NB4 (cell line): ENCODE results near the gene LHX4.

ENCODE experiments used
- CTCF ChIP-seq: IDR thresholded peaks from one replicate; pipeline ENCODE4 v1.5.1; 2012; ENCODE audit warnings: low read depth, low read length
- POLR2A ChIP-seq: IDR thresholded peaks from 2 replicates; pipeline ENCODE4 v1.6.1; 2011; ENCODE audit warnings: mild to moderate bottlenecking; ENCODE audit not compliant: insufficient read length; ENCODE audit errors: extremely low read depth

- TF ChIP-seq CTCF (no peak), POLR2A (no peak)
These were observed 17.0 kb downstream of the LHX4 start for GRCh38 chr1:180247061-180247460.
